K562 (cell line): ENCODE results near the gene CCDC184. TPM values are rescaled to one million over a fixed set of nuclear protein-coding genes. Genes with fewer than 3 reads are reported as not detected.

ENCODE experiments used
- ATAC-seq: fragments of 200-7000 bp; cut with Tn5 transposase; 3 replicates; pipeline ENCODE4 v1.9.1; 2020; ENCODE audit warnings: moderate library complexity
- BruUV-seq: library from RNA; stranded (reverse); fragments of 400-500 nt; replicated peaks from 2 replicates; lab custom pipeline; 2021; lab: Mats Ljungman, UMichigan
- CTCF ChIA-PET: fragments of 300-600 bp; formaldehyde crosslinking; extraction: SDS; loops from one replicate; lab custom pipeline; 2021; ENCODE audit warnings: low intra/inter-chr PET ratio; lab: Yijun Ruan, JAX
- POLR2A ChIA-PET: fragments of 300-600, 350-650 bp; sonication (Branson Sonifier 250); formaldehyde crosslinking; extraction: SDS; loops from one replicate; lab custom pipeline; 2021; ENCODE audit warnings: antibody characterized with exemption, inconsistent platforms; lab: Yijun Ruan, JAX
- DNase-seq, 4 experiments: peaks; one replicate each; pipeline versions ENCODE4 v3.0.0 to v3.0.0-alpha.2; 2011 to 2018; ENCODE audit warnings: low spot score in 3 of 4, mixed read lengths in 3 of 4; ENCODE audit errors: extremely low read depth in 1 of 4
- FAIRE-seq: peaks from 2 replicates; lab custom pipeline; 2011; peaks lifted over from hg19 to GRCh38; lab: Jason Lieb, UNC
- H2AFZ ChIP-seq: 2 replicates; pipeline ENCODE4 v1.6.0; 2011; ENCODE audit warnings: low read depth, low read length, control low read depth, inconsistent platforms
- H3K27ac ChIP-seq: fragments of 200-600 bp; 3 replicates; pipeline ENCODE4 v1.8.0; 2011; ENCODE audit warnings: low read depth, mild to moderate bottlenecking, control low read depth, inconsistent platforms, low read length, moderate library complexity, mixed read lengths; ENCODE audit errors: extremely low read depth
- H3K27me3 ChIP-seq, 2 experiments: fragments of 300-600 bp in 1 of 2; 2 replicates in 1 of 2; 3 replicates in 1 of 2; pipeline versions ENCODE4 v1.6.0 to v1.8.0; 2011; ENCODE audit warnings: inconsistent platforms in 2 of 2, low read length in 2 of 2, mild to moderate bottlenecking in 1 of 2, mixed read lengths in 1 of 2, moderate library complexity in 1 of 2; ENCODE audit not compliant: control insufficient read depth in 2 of 2, insufficient read depth in 2 of 2
- H3K36me3 ChIP-seq: fragments of 300-600 bp; 3 replicates; pipeline ENCODE4 v1.8.0; 2011; ENCODE audit warnings: mild to moderate bottlenecking, low read length, inconsistent platforms; ENCODE audit not compliant: control insufficient read depth, insufficient read depth
- H3K4me1 ChIP-seq, 2 experiments: fragments of 200-600 bp in 1 of 2; replicated peaks in 1 of 2; 2 replicates in 1 of 2; 3 replicates in 1 of 2; pipeline versions ENCODE4 v1.5.1 to v1.8.0; 2011; ENCODE audit warnings: inconsistent platforms in 2 of 2, low read length in 2 of 2, mild to moderate bottlenecking in 1 of 2, mixed read lengths in 1 of 2, moderate library complexity in 1 of 2; ENCODE audit not compliant: control insufficient read depth in 2 of 2, insufficient read depth in 2 of 2
- H3K4me2 ChIP-seq: 2 replicates; pipeline ENCODE4 v1.6.1; 2011; ENCODE audit warnings: low read length, control low read depth, inconsistent platforms, mixed read lengths; ENCODE audit not compliant: insufficient read depth
- H3K4me3 ChIP-seq: fragments of 200-600 bp; sonication (generic), shearing (Covaris generic); 2 replicates; pipeline ENCODE4 v1.5.1; 2016; ENCODE audit warnings: control low read depth, inconsistent platforms
- H3K79me2 ChIP-seq: fragments of 200-600 bp; 3 replicates; pipeline ENCODE4 v1.8.0; 2011; ENCODE audit warnings: low read length, inconsistent platforms; ENCODE audit not compliant: control insufficient read depth, insufficient read depth
- H3K9ac ChIP-seq, 2 experiments: 2 replicates each; pipeline versions ENCODE4 v1.6.0 to v1.6.1; 2011; ENCODE audit warnings: low read depth in 2 of 2, low read length in 2 of 2, control low read depth in 1 of 2, inconsistent platforms in 1 of 2, mild to moderate bottlenecking in 1 of 2, mixed read lengths in 1 of 2; ENCODE audit not compliant: insufficient read depth in 1 of 2
- H3K9me1 ChIP-seq: one replicate; pipeline ENCODE4 v1.6.0; 2011; ENCODE audit warnings: inconsistent platforms, mild to moderate bottlenecking, low read length, moderate library complexity; ENCODE audit not compliant: control insufficient read depth, insufficient read depth
- H3K9me3 ChIP-seq: replicated peaks from 2 replicates; pipeline ENCODE4 v1.5.1; 2011; ENCODE audit warnings: low read depth, low read length, inconsistent platforms; ENCODE audit not compliant: control insufficient read depth, insufficient read depth
- H4K20me1 ChIP-seq: replicated peaks from 2 replicates; pipeline ENCODE4 v1.6.1; 2011; ENCODE audit warnings: low read length, inconsistent platforms, mixed read lengths; ENCODE audit not compliant: control insufficient read depth, insufficient read depth
- CEBPB ChIP-seq: fragments of 450-650 bp; IDR thresholded peaks from 2 replicates; pipeline ENCODE4 v1.6.1; 2016; ENCODE audit warnings: missing genetic modification characterization, missing compliant biosample characterization
- CEBPG ChIP-seq, 3 experiments: fragments of 200-800 bp in 1 of 3; sonication (Bioruptor generic) in 1 of 3; sonication (generic) in 1 of 3; formaldehyde crosslinking in 1 of 3; IDR thresholded peaks in 2 of 3; conservative IDR thresholded peaks in 1 of 3; 2 replicates each; pipeline versions ENCODE4 v1.6.1 to v1.8.0; 2016 to 2022; ENCODE audit warnings: missing compliant biosample characterization in 2 of 3, missing genetic modification characterization in 2 of 3, mild to moderate bottlenecking in 1 of 3, missing genetic modification reagents in 1 of 3
- CREBBP ChIP-seq: IDR thresholded peaks from one replicate; pipeline ENCODE4 v1.6.1; 2012; ENCODE audit warnings: low read depth, mild to moderate bottlenecking, control low read depth, inconsistent platforms, low read length
- HOXB6 ChIP-seq: fragments of 250-450 bp; sonication (Bioruptor Pico); IDR thresholded peaks from 2 replicates; pipeline ENCODE4 v1.5.1; 2022; ENCODE audit warnings: mild to moderate bottlenecking, borderline replicate concordance
- KLF10 ChIP-seq: fragments of 250-450 bp; sonication (Bioruptor Pico); IDR thresholded peaks from 2 replicates; pipeline ENCODE4 v1.6.1; 2021; ENCODE audit warnings: matching md5 sums
- MYBL2 ChIP-seq, 2 experiments: fragments of 450-650 bp in 1 of 2; sonication (generic) in 1 of 2; formaldehyde crosslinking in 1 of 2; IDR thresholded peaks; 2 replicates each; pipeline versions ENCODE4 v1.6.1 to v1.8.1; 2017 to 2022; ENCODE audit warnings: borderline replicate concordance in 1 of 2, inconsistent platforms in 1 of 2, low read depth in 1 of 2, mild to moderate bottlenecking in 1 of 2, missing genetic modification reagents in 1 of 2, moderate library complexity in 1 of 2
- OTX1 ChIP-seq: fragments of 450-650 bp; formaldehyde crosslinking; IDR thresholded peaks from 2 replicates; pipeline ENCODE4 v1.4.0; 2022; ENCODE audit warnings: mild to moderate bottlenecking
- RBFOX2 ChIP-seq: fragments of 200-400 bp; formaldehyde crosslinking; IDR thresholded peaks from 2 replicates; pipeline ENCODE4 v1.6.1; 2017; ENCODE audit warnings: low read depth, mild to moderate bottlenecking, low read length, moderate library complexity
- RBM15 ChIP-seq: fragments of 200-400 bp; formaldehyde crosslinking; IDR thresholded peaks from 2 replicates; pipeline ENCODE4 v1.6.1; 2018; ENCODE audit warnings: mild to moderate bottlenecking, low read length, moderate library complexity; ENCODE audit not compliant: insufficient read depth
- SIN3A ChIP-seq, 2 experiments: fragments of 150-350 bp in 1 of 2; IDR thresholded peaks; 2 replicates each; pipeline ENCODE4 v1.6.1; 2011 to 2016; ENCODE audit warnings: borderline replicate concordance in 2 of 2, low read depth in 2 of 2, low read length in 2 of 2, mild to moderate bottlenecking in 2 of 2, moderate library complexity in 2 of 2; ENCODE audit not compliant: control insufficient read depth in 1 of 2
- ZFP1 ChIP-seq: fragments of 450-650 bp; formaldehyde crosslinking; IDR thresholded peaks from 2 replicates; pipeline ENCODE4 v1.4.0; 2020; ENCODE audit warnings: mild to moderate bottlenecking, mixed read lengths
- ZKSCAN8 ChIP-seq: fragments of 200-800 bp; sonication (Bioruptor generic); IDR thresholded peaks from 2 replicates; pipeline ENCODE4 v1.6.1; 2016; ENCODE audit warnings: missing genetic modification characterization, missing compliant biosample characterization
- ZNF384 ChIP-seq: IDR thresholded peaks from 2 replicates; pipeline ENCODE4 v1.6.1; 2012; ENCODE audit warnings: low read depth, low read length, improper control_type of control experiment
- WGBS: fragments of 100-300 bp; shearing (Covaris generic); methylation state at CpG from one replicate; pipeline ENCODE4 v1.1.6; 2016; ENCODE audit warnings: low coverage, mixed read lengths; ENCODE audit not compliant: insufficient coverage; ENCODE audit errors: missing lambda C conversion rate; 5-methylcytosine and 5-hydroxymethylcytosine counted together
- in situ Hi-C: fragments of 300-500 bp; cut with MboI; formaldehyde crosslinking; loops from 4 replicates; pipeline ENCODE4 v1.15.0; 2018; ENCODE audit warnings: inconsistent platforms, mixed read lengths
- intact Hi-C: fragments of 100-400 bp; cut with micrococcal nuclease; formaldehyde crosslinking; loops from 2 replicates; pipeline ENCODE4 v1.14.2; 2022
- polyA plus RNA-seq, 8 experiments: library from polyadenylated mRNA; depleted of rRNA in 4 of 8; stranded (reverse) in 5 of 8; unstranded in 3 of 8; fragments of >200 nt; fragmentation: Nextera tagmentation in 2 of 8; fragmentation: Illumina TruSeq in 1 of 8; extraction: Ambion mirVana in 2 of 8; extraction: Trizol in 1 of 8; gene quantifications; 2 replicates each; pipeline versions ENCODE4 v1.2.1 to v1.2.3, GENCODE V29; 2011 to 2014; ENCODE audit warnings: inconsistent platforms in 1 of 8, missing spikeins in 1 of 8
- total RNA-seq, 7 experiments: library from RNA; depleted of rRNA in 6 of 7; stranded (reverse); fragments of >200 nt in 6 of 7; fragmentation: Illumina TruSeq in 2 of 7; extraction: Trizol in 2 of 7; gene quantifications; 2 replicates each; pipeline versions ENCODE4 v1.2.1 to v1.2.3, GENCODE V29; 2011 to 2021; ENCODE audit warnings: low replicate concordance in 1 of 7
- TF ChIP-seq, protein P1 (sequence below), 2 experiments: IDR thresholded peaks; 2 replicates each; pipeline ENCODE4 v1.6.1; 2012; ENCODE audit warnings: improper control_type of control experiment in 2 of 2, low read depth in 2 of 2, low read length in 2 of 2, borderline replicate concordance in 1 of 2

The CCDC184 gene
- total and polyA plus RNA-seq, 9 of the 15 experiments (the other 6 are each of a cell fraction or from before 2014, with no cell fraction given), result 0.09 TPM; not detected in 8

DNA sequence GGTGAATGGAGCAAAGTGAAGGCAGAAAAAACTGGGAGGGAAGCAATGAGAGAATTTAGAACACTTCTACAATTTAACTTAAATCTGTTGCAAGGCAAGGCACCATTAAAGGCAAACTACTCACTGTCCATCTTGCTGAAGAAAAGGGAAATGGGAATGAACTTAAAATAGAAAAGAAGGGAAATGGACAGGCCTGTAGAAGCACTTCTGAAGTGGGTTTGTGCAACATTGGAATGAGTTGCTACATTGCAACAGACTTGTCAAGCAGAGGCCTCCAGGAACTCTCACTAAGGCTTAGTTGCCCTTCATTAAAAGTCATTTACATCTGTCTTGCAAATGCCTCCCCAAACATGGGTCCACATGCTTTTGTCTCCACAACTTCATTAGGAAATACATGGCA lies 33.3 kb downstream of the CCDC184 start:
- H3K27ac ChIP-seq, result no peak overlapping the region
- no peak overlapping the region for H3K9ac ChIP-seq
- no peaks in the 10 kb centered on the region for H3K79me2 ChIP-seq
- BruUV-seq, result no TSS peak
- H3K4me2 ChIP-seq, result no peak overlapping the region
- no peak overlapping the region for H3K4me3 ChIP-seq
- ChIA-PET CTCF (no interaction called here), POLR2A (no interaction called here)
- no peak for ATAC-seq
- no peaks in the 10 kb centered on the region for H3K36me3 ChIP-seq
- intact Hi-C loops, result no loop called here
- H3K9me3 ChIP-seq, result no peaks in the 10 kb centered on the region
- H3K4me1 ChIP-seq, result no peaks in the 10 kb centered on the region; a peak in 1 of 5 replicates
- no peaks in the 10 kb centered on the region for H3K9me1 ChIP-seq
- in situ Hi-C loops, result no loop called here
- H2AFZ ChIP-seq, result no peak overlapping the region
- FAIRE-seq, result no peak
- no peaks in the 10 kb centered on the region; a peak in 1 of 5 replicates for H3K27me3 ChIP-seq
- TF ChIP-seq CEBPG (CRISPR knock-in tag; IDR thresholded peaks at IDR 0.05) (no peak), CEBPG (tag; conservative IDR thresholded peaks at IDR 0.05 in 1 of 2, IDR thresholded peaks at IDR 0.05 in 1 of 2) (peak; percentile 25 to 35; a peak in 1 of 4 replicates), CEBPB (tag) (peak; percentile 52), RBM15 (no peak)
- no peak for DNase-seq
- no peaks in the 10 kb centered on the region for H4K20me1 ChIP-seq

DNA sequence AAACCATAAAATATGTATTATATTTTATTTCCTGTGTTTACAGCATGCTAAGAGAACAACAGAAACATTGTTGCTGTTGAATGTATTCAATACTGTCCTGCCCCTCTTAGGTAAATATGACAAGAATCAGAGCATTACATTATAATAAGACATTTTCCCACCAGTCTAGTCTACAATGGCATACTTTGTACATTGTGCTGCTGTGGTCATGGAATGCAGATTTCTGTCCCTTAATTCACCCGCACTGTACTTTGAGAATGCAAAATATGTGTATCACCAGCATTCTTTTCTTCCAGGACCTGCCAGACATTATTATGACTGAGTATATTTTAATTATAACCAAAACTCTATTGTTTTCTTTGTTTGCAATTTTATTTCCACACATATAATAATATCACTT lies 36.2 kb downstream of the CCDC184 start:
- Histone ChIP-seq H3K36me3 (no peaks in the 10 kb centered on the region), H3K4me3 (no peak overlapping the region), H3K9me3 (no peaks in the 10 kb centered on the region), H3K4me1 (no peaks in the 10 kb centered on the region), H2AFZ (no peak overlapping the region), H3K27me3 (no peaks in the 10 kb centered on the region; a peak in 1 of 5 replicates), H3K9ac (no peak overlapping the region), H3K27ac (no peak overlapping the region), H4K20me1 (no peaks in the 10 kb centered on the region), H3K9me1 (no peaks in the 10 kb centered on the region), H3K4me2 (no peak overlapping the region), H3K79me2 (no peaks in the 10 kb centered on the region)
- intact Hi-C loops, result no loop called here
- FAIRE-seq (no peak), DNase-seq (no peak), ATAC-seq (no peak)
- WGBS, result 25% methylated on average over 1 of the region's 1 CpG
- in situ Hi-C loops, result no loop called here
- ChIA-PET POLR2A (no interaction called here), CTCF (no interaction called here)
- no TSS peak for BruUV-seq
- TF ChIP-seq ZNF384 (no peak), MYBL2 (IDR thresholded peaks at IDR 0.05; ENCODE audit: low read depth) (no peak), MYBL2 (CRISPR knock-in tag; IDR thresholded peaks at IDR 0.05; ENCODE audit: borderline replicate concordance) (no peak), ZKSCAN8 (CRISPR knock-in tag) (no peak), RBFOX2 (no peak), CREBBP (no peak), HOXB6 (CRISPR knock-in tag) (no peak), KLF10 (no peak), SIN3A (IDR thresholded peaks at IDR 0.05; ENCODE audit: borderline replicate concordance in 2 of 2, control insufficient read depth in 1 of 2, low read depth in 2 of 2, low read length in 2 of 2) (no peak), OTX1 (CRISPR knock-in tag) (no peak), ZFP1 (CRISPR knock-in tag) (no peak)
- TF ChIP-seq, protein P1, sequence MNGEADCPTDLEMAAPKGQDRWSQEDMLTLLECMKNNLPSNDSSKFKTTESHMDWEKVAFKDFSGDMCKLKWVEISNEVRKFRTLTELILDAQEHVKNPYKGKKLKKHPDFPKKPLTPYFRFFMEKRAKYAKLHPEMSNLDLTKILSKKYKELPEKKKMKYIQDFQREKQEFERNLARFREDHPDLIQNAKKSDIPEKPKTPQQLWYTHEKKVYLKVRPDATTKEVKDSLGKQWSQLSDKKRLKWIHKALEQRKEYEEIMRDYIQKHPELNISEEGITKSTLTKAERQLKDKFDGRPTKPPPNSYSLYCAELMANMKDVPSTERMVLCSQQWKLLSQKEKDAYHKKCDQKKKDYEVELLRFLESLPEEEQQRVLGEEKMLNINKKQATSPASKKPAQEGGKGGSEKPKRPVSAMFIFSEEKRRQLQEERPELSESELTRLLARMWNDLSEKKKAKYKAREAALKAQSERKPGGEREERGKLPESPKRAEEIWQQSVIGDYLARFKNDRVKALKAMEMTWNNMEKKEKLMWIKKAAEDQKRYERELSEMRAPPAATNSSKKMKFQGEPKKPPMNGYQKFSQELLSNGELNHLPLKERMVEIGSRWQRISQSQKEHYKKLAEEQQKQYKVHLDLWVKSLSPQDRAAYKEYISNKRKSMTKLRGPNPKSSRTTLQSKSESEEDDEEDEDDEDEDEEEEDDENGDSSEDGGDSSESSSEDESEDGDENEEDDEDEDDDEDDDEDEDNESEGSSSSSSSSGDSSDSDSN (IDR thresholded peaks at IDR 0.05; ENCODE audit: borderline replicate concordance in 1 of 2, low read depth in 2 of 2, low read length in 2 of 2), result no peak
